Stimulated activated CD4-positive, alpha-beta T cell treated with anti-CD3 and anti-CD28 coated beads, Interleukin-12 subunit alpha, Interleukin-12 subunit beta, amount 100 ng/mL, for 48 hours (primary cell): ENCODE results near the gene ERRFI1.

ENCODE experiments used
- DNase-seq, 3 donors: peaks; one replicate each; pipeline ENCODE4 v3.0.0-alpha.2; 2020; ENCODE audit warnings: low read depth in 2 of 3, low spot score in 1 of 3

The ERRFI1 gene

GRCh38 chr1:8020032-8020431 lies 6.1 kb downstream of the ERRFI1 start:
- no peak for DNase-seq

GRCh38 chr1:8019229-8019620 lies 6.9 kb downstream of the ERRFI1 start:
- DNase-seq: no peak

- no peak for DNase-seq
Measured at GRCh38 chr1:8018492-8019228, 7.4 kb downstream of the ERRFI1 start.

GRCh38 chr1:8017495-8018197 lies 8.5 kb downstream of the ERRFI1 start:
- no peak for DNase-seq

GRCh38 chr1:8016895-8017241 lies 9.2 kb downstream of the ERRFI1 start:
- no peak for DNase-seq

- no peak for DNase-seq
Measured at GRCh38 chr1:8016210-8016894, 9.8 kb downstream of the ERRFI1 start.

GRCh38 chr1:8015809-8016165 lies 10.3 kb downstream of the ERRFI1 start:
- no peak for DNase-seq

GRCh38 chr1:8015036-8015808 lies 10.9 kb downstream of the ERRFI1 start:
- peak in 1 of 3 donors; percentile 56 for DNase-seq

- no peak for DNase-seq
Measured at GRCh38 chr1:8014381-8014988, 11.6 kb downstream of the ERRFI1 start.

GRCh38 chr1:8013800-8014199 lies 12.3 kb downstream of the ERRFI1 start:
- DNase-seq: no peak

GRCh38 chr1:8013399-8013798 lies 12.7 kb downstream of the ERRFI1 start:
- no peak for DNase-seq

- no peak for DNase-seq
Measured at GRCh38 chr1:8012955-8013354, 13.2 kb downstream of the ERRFI1 start.

GRCh38 chr1:8011923-8012858 lies 13.9 kb downstream of the ERRFI1 start:
- DNase-seq: no peak

- DNase-seq: no peak
Measured at GRCh38 chr1:8011016-8011415, 15.1 kb downstream of the ERRFI1 start.

- no peak for DNase-seq
Measured at GRCh38 chr1:8010080-8010664, 15.9 kb downstream of the ERRFI1 start.

GRCh38 chr1:8009043-8010002 lies 16.8 kb downstream of the ERRFI1 start:
- DNase-seq: no peak

- DNase-seq: no peak
Measured at GRCh38 chr1:8006037-8006963, 19.8 kb downstream of the ERRFI1 start.
